H1 (cell line): ENCODE measurements around the gene MGAT5. TPM values are rescaled to one million over a fixed set of nuclear protein-coding genes. Genes with fewer than 3 reads are reported as not detected.

Experiments
- CTCF ChIA-PET: fragments of 300-600 bp; sonication (Branson Sonifier 250); formaldehyde crosslinking; loops from one replicate; lab custom pipeline; 2021; ENCODE audit not compliant: partially characterized antibody; lab: Charles Lee
- POLR2A ChIA-PET: fragments of 300-600 bp; sonication (Branson Sonifier 250); formaldehyde crosslinking; loops from one replicate; lab custom pipeline; 2021; ENCODE audit warnings: inconsistent platforms; ENCODE audit not compliant: partially characterized antibody; lab: Charles Lee
- DNase-seq, 2 experiments: peaks; one replicate each; pipeline versions ENCODE4 v3.0.0 to v3.0.0-alpha.2; 2010 to 2022; ENCODE audit warnings: low spot score in 2 of 2, low read depth in 1 of 2, mixed read lengths in 1 of 2
- FAIRE-seq: peaks from 2 replicates; lab custom pipeline; 2011; peaks lifted over from hg19 to GRCh38; lab: Jason Lieb, UNC
- H2AFZ ChIP-seq: 2 replicates; pipeline ENCODE4 v1.8.1; 2012; ENCODE audit warnings: low read length, inconsistent platforms
- H2AK5ac ChIP-seq: 2 replicates; pipeline ENCODE4 v1.6.1; 2013; ENCODE audit warnings: low read depth, low read length
- H2BK120ac ChIP-seq: replicated peaks from 2 replicates; pipeline ENCODE3; 2013; ENCODE audit warnings: low read depth, low read length, inconsistent platforms
- H2BK12ac ChIP-seq: 2 replicates; pipeline ENCODE4 v1.6.1; 2013; ENCODE audit warnings: low read depth, low read length
- H2BK15ac ChIP-seq: 2 replicates; pipeline ENCODE4 v1.6.1; 2013; ENCODE audit warnings: low read length
- H2BK20ac ChIP-seq: 2 replicates; pipeline ENCODE4 v1.6.1; 2013; ENCODE audit warnings: low read length
- H2BK5ac ChIP-seq: 2 replicates; pipeline ENCODE4 v1.6.1; 2013; ENCODE audit warnings: low read depth, low read length
- H3K14ac ChIP-seq: 2 replicates; pipeline ENCODE4 v1.6.1; 2013; ENCODE audit warnings: inconsistent platforms; ENCODE audit not compliant: insufficient read length
- H3K18ac ChIP-seq: 2 replicates; pipeline ENCODE4 v1.6.1; 2013; ENCODE audit warnings: low read length; ENCODE audit errors: extremely low read depth
- H3K23ac ChIP-seq: 2 replicates; pipeline ENCODE4 v1.6.1; 2013; ENCODE audit warnings: inconsistent platforms; ENCODE audit not compliant: insufficient read length
- H3K23me2 ChIP-seq: 2 replicates; pipeline ENCODE4 v1.6.1; 2013; ENCODE audit warnings: low read depth, low read length
- H3K27ac ChIP-seq: 2 replicates; pipeline ENCODE4 v1.6.1; 2011; ENCODE audit warnings: low read depth, low read length, inconsistent platforms
- H3K27me3 ChIP-seq, 4 experiments: replicated peaks in 1 of 4; 1 replicate in 1 of 4; 2 replicates in 3 of 4; pipeline versions ENCODE4 v1.6.1 to v1.8.1; 2011 to 2013; ENCODE audit warnings: low read length in 3 of 4, mild to moderate bottlenecking in 3 of 4, inconsistent platforms in 2 of 4, mixed read lengths in 2 of 4, moderate library complexity in 1 of 4; ENCODE audit not compliant: control insufficient read depth in 3 of 4, insufficient read depth in 3 of 4; ENCODE audit errors: extremely low read depth in 1 of 4
- H3K36me3 ChIP-seq, 4 experiments: 2 replicates each; pipeline versions ENCODE4 v1.6.1 to v1.8.1; 2011 to 2013; ENCODE audit warnings: mild to moderate bottlenecking in 4 of 4, low read length in 3 of 4, moderate library complexity in 2 of 4, control low read depth in 1 of 4, inconsistent platforms in 1 of 4; ENCODE audit not compliant: insufficient read depth in 4 of 4, control insufficient read depth in 2 of 4
- H3K4ac ChIP-seq: replicated peaks from 2 replicates; pipeline ENCODE3; 2013; ENCODE audit warnings: low read length, low read depth, mixed read lengths, inconsistent platforms; ENCODE audit not compliant: insufficient read length
- H3K4me1 ChIP-seq, 4 experiments: replicated peaks in 1 of 4; 1 replicate in 1 of 4; 2 replicates in 3 of 4; pipeline versions ENCODE4 v1.6.1 to v1.8.1; 2011 to 2013; ENCODE audit warnings: low read length in 3 of 4, inconsistent platforms in 2 of 4, mixed read lengths in 1 of 4; ENCODE audit not compliant: insufficient read depth in 4 of 4, control insufficient read depth in 3 of 4
- H3K4me2 ChIP-seq, 2 experiments: 2 replicates each; pipeline versions ENCODE4 v1.6.1 to v1.8.1; 2011 to 2013; ENCODE audit warnings: low read depth in 2 of 2, low read length in 2 of 2, control low read depth in 1 of 2, inconsistent platforms in 1 of 2, mild to moderate bottlenecking in 1 of 2; ENCODE audit not compliant: insufficient read depth in 1 of 2
- H3K4me3 ChIP-seq, 4 experiments: fragments of 200-600, 300-600 bp in 1 of 4; sonication (generic), shearing (Covaris generic), sonication (Bioruptor Twin) in 1 of 4; 2 replicates each; pipeline versions ENCODE4 v1.5.1 to v1.8.1; 2011 to 2016; ENCODE audit warnings: low read length in 4 of 4, low read depth in 3 of 4, control low read depth in 2 of 4, inconsistent platforms in 2 of 4, mild to moderate bottlenecking in 2 of 4, mixed read lengths in 1 of 4, moderate library complexity in 1 of 4; ENCODE audit not compliant: insufficient read depth in 2 of 4; ENCODE audit errors: extremely low read depth in 1 of 4
- H3K56ac ChIP-seq: replicated peaks from 2 replicates; pipeline ENCODE3; 2013; ENCODE audit warnings: low read depth, mild to moderate bottlenecking, mixed read lengths, low read length, inconsistent platforms; ENCODE audit not compliant: insufficient read length
- H3K79me1 ChIP-seq: 2 replicates; pipeline ENCODE4 v1.6.1; 2013; ENCODE audit warnings: low read depth, low read length, control low read depth
- H3K79me2 ChIP-seq, 2 experiments: 2 replicates each; pipeline versions ENCODE4 v1.6.1 to v1.8.1; 2012 to 2013; ENCODE audit warnings: low read length in 2 of 2, mild to moderate bottlenecking in 2 of 2, inconsistent platforms in 1 of 2; ENCODE audit not compliant: insufficient read depth in 2 of 2, control insufficient read depth in 1 of 2
- H3K9ac ChIP-seq, 4 experiments: replicated peaks in 1 of 4; 1 replicate in 1 of 4; 2 replicates in 3 of 4; pipeline versions ENCODE4 v1.6.1 to v1.8.1; 2011 to 2013; ENCODE audit warnings: low read depth in 3 of 4, low read length in 3 of 4, control low read depth in 2 of 4, mild to moderate bottlenecking in 2 of 4, moderate library complexity in 2 of 4, inconsistent platforms in 1 of 4; ENCODE audit errors: extremely low read depth in 1 of 4
- H3K9me3 ChIP-seq, 2 experiments: 2 replicates each; pipeline versions ENCODE4 v1.6.1 to v1.8.1; 2012 to 2013; ENCODE audit warnings: mild to moderate bottlenecking in 2 of 2, moderate library complexity in 2 of 2, control low read depth in 1 of 2, inconsistent platforms in 1 of 2, low read depth in 1 of 2, low read length in 1 of 2, mixed read lengths in 1 of 2; ENCODE audit not compliant: insufficient read depth in 2 of 2
- H4K20me1 ChIP-seq, 2 experiments: replicated peaks in 1 of 2; 2 replicates each; pipeline versions ENCODE3 to v1.8.1; 2011 to 2013; ENCODE audit warnings: inconsistent platforms in 2 of 2, low read length in 2 of 2, mild to moderate bottlenecking in 1 of 2; ENCODE audit not compliant: insufficient read depth in 2 of 2, control insufficient read depth in 1 of 2
- H4K5ac ChIP-seq: 2 replicates; pipeline ENCODE4 v1.6.1; 2013; ENCODE audit warnings: low read length, low read depth, mixed read lengths, inconsistent platforms; ENCODE audit not compliant: insufficient read length
- H4K8ac ChIP-seq: 2 replicates; pipeline ENCODE4 v1.8.0; 2013; ENCODE audit warnings: mild to moderate bottlenecking, moderate library complexity, low read length, inconsistent platforms; ENCODE audit not compliant: insufficient read depth; ENCODE audit errors: extremely low read depth
- H4K91ac ChIP-seq: replicated peaks from 2 replicates; pipeline ENCODE3; 2013; ENCODE audit warnings: low read length, mixed read lengths, inconsistent platforms; ENCODE audit not compliant: insufficient read length
- ASH2L ChIP-seq: fragments of 200-600, 300-600 bp; sonication (generic); IDR thresholded peaks from one replicate; pipeline ENCODE4 v1.7.1; 2017; ENCODE audit warnings: low read length
- USF2 ChIP-seq: IDR thresholded peaks from 2 replicates; pipeline ENCODE4 v1.6.1; 2011; ENCODE audit warnings: low read length, improper control_type of control experiment
- WGBS, 2 experiments: shearing (Covaris generic) in 1 of 2; methylation state at CpG; one replicate each; pipeline versions ENCODE4 v1.1.6 to v1.1.7; 2013 to 2015; ENCODE audit warnings: low lambda C conversion rate in 2 of 2, mixed read lengths in 2 of 2, inconsistent platforms in 1 of 2, low coverage in 1 of 2, missing lambda C conversion rate in 1 of 2; ENCODE audit not compliant: insufficient replicate concordance in 2 of 2, insufficient coverage in 1 of 2, insufficient read length in 1 of 2; ENCODE audit errors: extremely low coverage in 1 of 2, missing lambda C conversion rate in 1 of 2; 5-methylcytosine and 5-hydroxymethylcytosine counted together
- polyA plus RNA-seq, 7 experiments: library from polyadenylated mRNA; depleted of rRNA in 3 of 7; stranded (reverse) in 5 of 7; unstranded in 2 of 7; fragments of >200 nt in 5 of 7; fragments of 200-250 nt in 2 of 7; gene quantifications; 1 replicate in 5 of 7; 2 replicates in 1 of 7; 4 replicates in 1 of 7; pipeline versions ENCODE4 v1.2.1 to v1.2.3, GENCODE V29; 2011 to 2013; ENCODE audit warnings: missing spikeins in 2 of 7, mixed read lengths in 2 of 7
- total RNA-seq: library from RNA; stranded (reverse); fragmentation: NEBNext Ultra II Directional; extraction: Animal tissue kit (Norgen Biotek cat#: 25700); gene quantifications from 2 replicates; pipeline ENCODE4 v1.2.1, GENCODE V29; 2021

The MGAT5 gene
- total and polyA plus RNA-seq, 2 of the 8 experiments (the other 6 are each of a cell fraction or from before 2014, with no cell fraction given) = 11.2 to 49.2 TPM

- Histone ChIP-seq H4K91ac (no peak overlapping the region), H2BK5ac (no peak overlapping the region), H2BK120ac (no peak overlapping the region), H3K56ac (no peak overlapping the region), H2AK5ac (no peak overlapping the region), H3K27me3 (no peaks in the 10 kb centered on the region; a peak in 1 of 7 replicates), H3K27ac (no peak overlapping the region), H2AFZ (no peak overlapping the region), H3K23me2 (no peaks in the 10 kb centered on the region), H3K4me2 (no peak overlapping the region), H3K23ac (no peak overlapping the region), H3K18ac (no peak overlapping the region), H3K4me1 (peaks cover 0 to 5% (median 3%) of the 10 kb centered on the region in 4 experiments; a peak in 4 of 7 replicates), H2BK15ac (no peak overlapping the region), H3K14ac (no peak overlapping the region), H4K5ac (no peak overlapping the region), H3K9me3 (peaks cover 20 to 22% of the 10 kb centered on the region in 2 experiments; a peak in 3 of 4 replicates), H3K36me3 (peaks cover 0 to 4% (median 0%) of the 10 kb centered on the region in 4 experiments; a peak in 2 of 8 replicates), H4K20me1 (peaks cover 0 to 2% of the 10 kb centered on the region in 2 experiments), H4K8ac (no peak overlapping the region), H3K4me3 (no peak overlapping the region), H3K9ac (no peak overlapping the region), H2BK12ac (no peak overlapping the region), H3K79me1 (peaks cover 8% of the 10 kb centered on the region), H3K4ac (no peak overlapping the region), H3K79me2 (peaks cover 3 to 62% of the 10 kb centered on the region in 2 experiments; a peak in 3 of 4 replicates), H2BK20ac (no peak overlapping the region)
- ChIA-PET CTCF (interaction anchor here (1.0 to 5.0 kb wide), 4 partner anchors 19 to 184 kb away, joined by 3 to 43 read pairs (median 14); no protein-coding TSS in a partner anchor), POLR2A (no interaction called here)
- 69% methylated on average over 2 of the region's 2 CpGs; no CpG with 5 or more reads in 1 of the 2 experiments for WGBS, 2 experiments
- no peak for FAIRE-seq
- no peak for DNase-seq
- TF ChIP-seq ASH2L (no peak), USF2 (no peak)
Observed at GRCh38 chr2:134225841-134226240, 28.0 kb upstream of the MGAT5 start.
